Lower leg skin (tissue), 3 donors: ENCODE measurements around the gene NEDD4L.

Experiments
- CTCF ChIP-seq, 3 donors: fragments of 450-650 bp; IDR thresholded peaks; one replicate each; pipeline ENCODE4 v1.5.1; 2016; ENCODE audit warnings: antibody characterized with exemption in 3 of 3, mild to moderate bottlenecking in 3 of 3, moderate library complexity in 2 of 3
- POLR2A ChIP-seq, 2 donors: fragments of 450-650 bp; IDR thresholded peaks; one replicate each; pipeline ENCODE4 v1.6.1; 2016 to 2017; ENCODE audit warnings: antibody characterized with exemption in 2 of 2, mild to moderate bottlenecking in 1 of 2, moderate library complexity in 1 of 2

GRCh38 chr18:58037163-58037562, 6.9 kb upstream of the NEDD4L start:
- no peak for TF ChIP-seq POLR2A (IDR thresholded peaks at IDR 0.05)
- no peak for TF ChIP-seq CTCF (IDR thresholded peaks at IDR 0.05)
